SK-N-SH treated with all-trans-retinoic acid at 6 μM for 48 hours (cell line): ENCODE data around the gene LAMA2.

Experiments used
- ATAC-seq: fragments of 200-7000 bp; cut with Tn5 transposase; 3 replicates; pipeline ENCODE4 v1.9.1; 2020; ENCODE audit warnings: mild to moderate bottlenecking, moderate library complexity
- ARNTL ChIP-seq: fragments of 450-650 bp; formaldehyde crosslinking; IDR thresholded peaks from 2 replicates; pipeline ENCODE4 v1.5.0; 2020; ENCODE audit warnings: low read depth, mild to moderate bottlenecking, moderate library complexity, borderline replicate concordance
- BACH2 ChIP-seq: fragments of 250-450 bp; sonication (Bioruptor Pico); IDR thresholded peaks from 2 replicates; pipeline ENCODE4 v1.9.0; 2021; ENCODE audit warnings: mild to moderate bottlenecking, borderline replicate concordance
- CSDC2 ChIP-seq: fragments of 250-450 bp; sonication (Bioruptor Pico); IDR thresholded peaks from 2 replicates; pipeline ENCODE4 v1.5.0; 2020; ENCODE audit warnings: mild to moderate bottlenecking, moderate library complexity
- ESRRG ChIP-seq: fragments of 250-450 bp; sonication (Bioruptor Pico); IDR thresholded peaks from 2 replicates; pipeline ENCODE4 v1.6.1; 2021; ENCODE audit warnings: mild to moderate bottlenecking
- ISL1 ChIP-seq: fragments of 250-450 bp; sonication (Bioruptor Pico); IDR thresholded peaks from 2 replicates; pipeline ENCODE4 v2.1.2; 2022; ENCODE audit warnings: mild to moderate bottlenecking, moderate library complexity
- OSR1 ChIP-seq: fragments of 250-450 bp; sonication (Bioruptor Pico); IDR thresholded peaks from 2 replicates; pipeline ENCODE4 v1.8.0; 2022; ENCODE audit warnings: moderate library complexity, mild to moderate bottlenecking, inconsistent platforms
- PPARA ChIP-seq: fragments of 250-450 bp; sonication (Bioruptor Pico); IDR thresholded peaks from 2 replicates; pipeline ENCODE4 v1.5.0; 2020; ENCODE audit warnings: mild to moderate bottlenecking, borderline replicate concordance
- RARB ChIP-seq: fragments of 250-450 bp; sonication (Bioruptor Pico); IDR thresholded peaks from 2 replicates; pipeline ENCODE4 v1.8.0; 2021; ENCODE audit warnings: mild to moderate bottlenecking, moderate library complexity
- SNAI2 ChIP-seq: fragments of 250-450 bp; sonication (Bioruptor Pico); IDR thresholded peaks from 2 replicates; pipeline ENCODE4 v1.5.0; 2020; ENCODE audit warnings: mild to moderate bottlenecking, moderate library complexity
- TCF4 ChIP-seq: fragments of 250-450 bp; sonication (Bioruptor Pico); IDR thresholded peaks from 2 replicates; pipeline ENCODE4 v1.8.0; 2021; ENCODE audit warnings: mild to moderate bottlenecking, moderate library complexity, borderline replicate concordance
- TOX ChIP-seq: fragments of 250-450 bp; sonication (Bioruptor Pico); IDR thresholded peaks from 2 replicates; pipeline ENCODE4 v1.8.0; 2021; ENCODE audit warnings: mild to moderate bottlenecking, moderate library complexity, borderline replicate concordance
- ZC3H10 ChIP-seq: fragments of 250-450 bp; sonication (Bioruptor Pico); IDR thresholded peaks from 2 replicates; pipeline ENCODE4 v1.5.1; 2021; ENCODE audit warnings: mild to moderate bottlenecking, moderate library complexity
- ZFP30 ChIP-seq: fragments of 450-650 bp; formaldehyde crosslinking; IDR thresholded peaks from 2 replicates; pipeline ENCODE4 v1.5.0; 2022; ENCODE audit warnings: mild to moderate bottlenecking, moderate library complexity
- ZNF565 ChIP-seq: fragments of 450-650 bp; formaldehyde crosslinking; conservative IDR thresholded peaks from 2 replicates; pipeline ENCODE4 v1.5.0; 2020; ENCODE audit warnings: low read depth, mild to moderate bottlenecking, moderate library complexity
- ZNF70 ChIP-seq: fragments of 450-650 bp; formaldehyde crosslinking; IDR thresholded peaks from 2 replicates; pipeline ENCODE4 v1.5.0; 2020; ENCODE audit warnings: mild to moderate bottlenecking, moderate library complexity
- TF ChIP-seq, protein P1 (sequence below): fragments of 250-450 bp; sonication (Bioruptor Pico); IDR thresholded peaks from 2 replicates; pipeline ENCODE4 v1.8.0; 2021; ENCODE audit warnings: low read depth, mild to moderate bottlenecking, moderate library complexity, borderline replicate concordance
- TF ChIP-seq, protein P2 (sequence below): fragments of 250-450 bp; sonication (Bioruptor Pico); IDR thresholded peaks from 2 replicates; pipeline ENCODE4 v1.5.1; 2021; ENCODE audit warnings: mild to moderate bottlenecking, moderate library complexity
- TF ChIP-seq, protein P3 (sequence below): fragments of 250-450 bp; sonication (Bioruptor Pico); IDR thresholded peaks from 2 replicates; pipeline ENCODE4 v1.5.1; 2020; ENCODE audit warnings: low read depth, mild to moderate bottlenecking, moderate library complexity
- TF ChIP-seq, protein P4 (sequence below): fragments of 250-450 bp; sonication (Bioruptor Pico); IDR thresholded peaks from 2 replicates; pipeline ENCODE4 v1.8.0; 2020; ENCODE audit warnings: mild to moderate bottlenecking, moderate library complexity, borderline replicate concordance

LAMA2 gene

DNA sequence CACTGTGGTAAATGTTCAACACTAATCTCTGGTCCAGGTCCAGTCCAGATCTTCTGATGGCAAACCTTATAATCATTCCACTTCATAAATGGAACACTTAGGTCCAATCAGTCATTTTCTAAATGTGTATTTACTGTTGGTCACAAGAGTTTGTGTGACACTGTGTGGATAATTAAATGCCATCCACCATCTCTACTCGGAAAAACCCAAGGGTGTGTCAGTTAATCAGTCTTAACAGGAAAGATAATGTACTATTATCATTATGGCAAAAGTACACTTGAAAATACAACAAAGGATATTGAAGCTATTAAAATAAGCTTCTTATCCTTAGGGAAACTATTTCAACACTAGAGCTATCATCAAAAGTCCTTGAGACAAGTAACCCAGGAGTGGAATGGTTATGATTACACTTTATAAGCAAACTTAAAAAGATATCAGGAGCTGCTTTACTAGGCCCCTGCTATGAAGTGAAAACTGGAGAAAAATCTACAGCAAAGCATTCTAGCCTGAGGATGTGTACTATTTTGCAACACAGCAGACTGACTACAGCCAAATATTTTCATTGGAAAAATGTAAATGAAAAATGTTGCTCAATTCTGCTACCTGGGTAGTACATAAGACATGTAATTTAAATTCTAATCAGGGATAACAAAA is 227.9 kb downstream of the LAMA2 start:
- TF ChIP-seq ISL1 (CRISPR knock-in tag) (no peak), BACH2 (CRISPR knock-in tag) (no peak), ZNF70 (CRISPR knock-in tag) (no peak), ARNTL (CRISPR knock-in tag) (no peak), ESRRG (CRISPR knock-in tag) (no peak), OSR1 (no peak), CSDC2 (CRISPR knock-in tag) (no peak), TCF4 (no peak), ZFP30 (CRISPR knock-in tag) (no peak), RARB (CRISPR knock-in tag) (no peak)
- TF ChIP-seq, protein P1, sequence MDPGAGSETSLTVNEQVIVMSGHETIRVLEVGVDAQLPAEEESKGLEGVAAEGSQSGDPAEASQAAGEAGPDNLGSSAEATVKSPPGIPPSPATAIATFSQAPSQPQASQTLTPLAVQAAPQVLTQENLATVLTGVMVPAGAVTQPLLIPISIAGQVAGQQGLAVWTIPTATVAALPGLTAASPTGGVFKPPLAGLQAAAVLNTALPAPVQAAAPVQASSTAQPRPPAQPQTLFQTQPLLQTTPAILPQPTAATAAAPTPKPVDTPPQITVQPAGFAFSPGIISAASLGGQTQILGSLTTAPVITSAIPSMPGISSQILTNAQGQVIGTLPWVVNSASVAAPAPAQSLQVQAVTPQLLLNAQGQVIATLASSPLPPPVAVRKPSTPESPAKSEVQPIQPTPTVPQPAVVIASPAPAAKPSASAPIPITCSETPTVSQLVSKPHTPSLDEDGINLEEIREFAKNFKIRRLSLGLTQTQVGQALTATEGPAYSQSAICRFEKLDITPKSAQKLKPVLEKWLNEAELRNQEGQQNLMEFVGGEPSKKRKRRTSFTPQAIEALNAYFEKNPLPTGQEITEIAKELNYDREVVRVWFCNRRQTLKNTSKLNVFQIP (CRISPR knock-in tag), result no peak
- TF ChIP-seq, protein P2, sequence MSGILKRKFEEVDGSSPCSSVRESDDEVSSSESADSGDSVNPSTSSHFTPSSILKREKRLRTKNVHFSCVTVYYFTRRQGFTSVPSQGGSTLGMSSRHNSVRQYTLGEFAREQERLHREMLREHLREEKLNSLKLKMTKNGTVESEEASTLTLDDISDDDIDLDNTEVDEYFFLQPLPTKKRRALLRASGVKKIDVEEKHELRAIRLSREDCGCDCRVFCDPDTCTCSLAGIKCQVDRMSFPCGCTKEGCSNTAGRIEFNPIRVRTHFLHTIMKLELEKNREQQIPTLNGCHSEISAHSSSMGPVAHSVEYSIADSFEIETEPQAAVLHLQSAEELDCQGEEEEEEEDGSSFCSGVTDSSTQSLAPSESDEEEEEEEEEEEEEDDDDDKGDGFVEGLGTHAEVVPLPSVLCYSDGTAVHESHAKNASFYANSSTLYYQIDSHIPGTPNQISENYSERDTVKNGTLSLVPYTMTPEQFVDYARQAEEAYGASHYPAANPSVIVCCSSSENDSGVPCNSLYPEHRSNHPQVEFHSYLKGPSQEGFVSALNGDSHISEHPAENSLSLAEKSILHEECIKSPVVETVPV, result no peak
- TF ChIP-seq, protein P3, sequence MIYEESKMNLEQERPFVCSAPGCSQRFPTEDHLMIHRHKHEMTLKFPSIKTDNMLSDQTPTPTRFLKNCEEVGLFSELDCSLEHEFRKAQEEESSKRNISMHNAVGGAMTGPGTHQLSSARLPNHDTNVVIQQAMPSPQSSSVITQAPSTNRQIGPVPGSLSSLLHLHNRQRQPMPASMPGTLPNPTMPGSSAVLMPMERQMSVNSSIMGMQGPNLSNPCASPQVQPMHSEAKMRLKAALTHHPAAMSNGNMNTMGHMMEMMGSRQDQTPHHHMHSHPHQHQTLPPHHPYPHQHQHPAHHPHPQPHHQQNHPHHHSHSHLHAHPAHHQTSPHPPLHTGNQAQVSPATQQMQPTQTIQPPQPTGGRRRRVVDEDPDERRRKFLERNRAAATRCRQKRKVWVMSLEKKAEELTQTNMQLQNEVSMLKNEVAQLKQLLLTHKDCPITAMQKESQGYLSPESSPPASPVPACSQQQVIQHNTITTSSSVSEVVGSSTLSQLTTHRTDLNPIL (CRISPR knock-in tag), result no peak
- ATAC-seq, result no peak

DNA sequence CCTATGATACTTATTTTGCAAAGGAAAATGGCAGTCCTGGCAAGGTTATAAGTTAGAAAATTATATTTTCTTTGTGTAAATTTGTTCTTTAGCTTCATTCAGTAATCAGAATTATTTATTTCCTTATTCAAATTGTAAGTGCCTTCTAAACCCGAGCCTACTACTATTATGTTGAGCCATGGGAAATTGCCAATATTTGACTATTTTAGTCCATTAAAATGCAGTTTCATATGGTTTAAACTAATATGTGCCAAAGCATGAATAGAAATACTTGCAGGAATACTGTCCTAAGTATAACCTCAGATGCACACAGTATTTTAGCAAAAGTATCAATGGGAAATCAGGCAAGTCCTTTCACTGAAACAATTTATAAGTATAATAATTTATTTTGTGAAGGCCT is 228.4 kb downstream of the LAMA2 start:
- TF ChIP-seq ZFP30 (CRISPR knock-in tag), result no peak
- TF ChIP-seq, all 23 proteins: peak for 0
- no peak for ATAC-seq

DNA sequence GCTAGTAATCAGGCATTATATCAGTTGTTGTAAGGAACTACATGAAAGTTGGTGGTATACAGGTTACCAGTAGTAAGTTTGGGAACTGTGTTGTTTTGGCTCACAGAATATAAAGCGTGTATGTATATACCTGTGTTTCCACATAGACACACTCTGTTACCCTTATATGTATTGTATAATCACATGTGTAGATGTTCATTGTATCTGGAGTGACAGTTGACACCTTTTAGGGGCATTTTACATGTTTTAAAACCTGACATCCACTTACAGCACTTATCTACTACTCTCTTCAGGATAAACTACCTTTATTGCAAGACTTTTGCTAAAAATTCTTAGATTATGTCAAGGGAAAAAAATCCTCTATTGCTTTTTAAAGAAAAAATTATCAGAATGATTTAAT is 228.9 kb downstream of the LAMA2 start:
- ATAC-seq, result no peak
- TF ChIP-seq ZNF70 (CRISPR knock-in tag) (no peak), CSDC2 (CRISPR knock-in tag) (no peak), PPARA (CRISPR knock-in tag) (no peak), ZNF565 (CRISPR knock-in tag) (no peak), ISL1 (CRISPR knock-in tag) (no peak), TOX (CRISPR knock-in tag) (no peak)

DNA sequence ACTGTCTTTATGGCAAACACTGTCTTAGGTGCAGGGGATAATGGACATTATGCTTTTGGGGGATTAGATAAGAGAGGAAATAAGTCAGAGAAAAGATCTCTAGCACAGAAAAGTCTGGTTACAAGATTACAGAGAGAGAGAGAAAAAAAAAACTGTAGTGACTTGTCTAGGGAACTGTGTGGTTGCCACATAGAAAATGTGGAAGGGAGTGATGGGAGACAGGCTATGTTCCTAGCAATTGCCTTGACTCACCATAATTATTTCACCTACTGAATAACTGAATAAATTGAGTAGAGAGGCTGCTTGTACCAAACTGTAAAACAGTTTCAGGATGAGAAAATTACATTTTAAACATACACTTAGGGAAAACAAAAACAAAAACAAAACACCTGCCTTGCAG is 229.7 kb downstream of the LAMA2 start:
- no peak for ATAC-seq

DNA sequence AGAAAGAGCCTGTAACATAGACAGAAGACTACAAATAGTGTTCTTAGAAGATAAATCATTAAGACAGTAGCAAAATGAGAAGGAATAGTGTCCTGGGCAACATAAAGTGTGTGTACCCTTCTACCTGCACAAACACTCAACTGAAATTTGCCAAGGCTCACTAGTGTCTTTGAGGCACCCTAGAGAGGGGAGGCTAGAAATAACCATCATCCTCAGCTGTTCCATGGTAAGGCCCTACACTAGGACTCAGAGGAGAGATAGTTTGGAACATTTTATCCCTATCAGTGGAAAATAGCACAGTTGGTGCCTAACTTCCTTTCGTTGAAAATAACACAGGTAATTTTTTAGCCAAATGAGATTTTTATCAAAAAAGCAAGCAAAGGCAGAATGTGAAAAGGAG is 230.7 kb downstream of the LAMA2 start:
- TF ChIP-seq, protein P1 (CRISPR knock-in tag), result no peak
- TF ChIP-seq ZC3H10 (CRISPR knock-in tag) (no peak), SNAI2 (CRISPR knock-in tag) (no peak)
- TF ChIP-seq, protein P2, result no peak
- no peak for ATAC-seq

More for the DNA sequence above, 229.7 kb downstream of the LAMA2 start:
- TF ChIP-seq ZC3H10 (CRISPR knock-in tag), result no peak
- TF ChIP-seq, protein P4, sequence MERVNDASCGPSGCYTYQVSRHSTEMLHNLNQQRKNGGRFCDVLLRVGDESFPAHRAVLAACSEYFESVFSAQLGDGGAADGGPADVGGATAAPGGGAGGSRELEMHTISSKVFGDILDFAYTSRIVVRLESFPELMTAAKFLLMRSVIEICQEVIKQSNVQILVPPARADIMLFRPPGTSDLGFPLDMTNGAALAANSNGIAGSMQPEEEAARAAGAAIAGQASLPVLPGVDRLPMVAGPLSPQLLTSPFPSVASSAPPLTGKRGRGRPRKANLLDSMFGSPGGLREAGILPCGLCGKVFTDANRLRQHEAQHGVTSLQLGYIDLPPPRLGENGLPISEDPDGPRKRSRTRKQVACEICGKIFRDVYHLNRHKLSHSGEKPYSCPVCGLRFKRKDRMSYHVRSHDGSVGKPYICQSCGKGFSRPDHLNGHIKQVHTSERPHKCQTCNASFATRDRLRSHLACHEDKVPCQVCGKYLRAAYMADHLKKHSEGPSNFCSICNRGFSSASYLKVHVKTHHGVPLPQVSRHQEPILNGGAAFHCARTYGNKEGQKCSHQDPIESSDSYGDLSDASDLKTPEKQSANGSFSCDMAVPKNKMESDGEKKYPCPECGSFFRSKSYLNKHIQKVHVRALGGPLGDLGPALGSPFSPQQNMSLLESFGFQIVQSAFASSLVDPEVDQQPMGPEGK, result no peak
- TF ChIP-seq, all 23 proteins: peak for 0
